22Rv1 (cell line): ENCODE measurements around the gene PPT2.

ENCODE experiments used
- ZFX ChIP-seq: fragments of 450-650 bp; IDR thresholded peaks from 2 replicates; pipeline ENCODE4 v1.6.1; 2017; ENCODE audit warnings: antibody characterized with exemption, borderline replicate concordance
- TF ChIP-seq, protein P1 (sequence below): fragments of 450-650 bp; IDR thresholded peaks from 2 replicates; pipeline ENCODE4 v1.5.1; 2017; ENCODE audit warnings: mild to moderate bottlenecking

DNA sequence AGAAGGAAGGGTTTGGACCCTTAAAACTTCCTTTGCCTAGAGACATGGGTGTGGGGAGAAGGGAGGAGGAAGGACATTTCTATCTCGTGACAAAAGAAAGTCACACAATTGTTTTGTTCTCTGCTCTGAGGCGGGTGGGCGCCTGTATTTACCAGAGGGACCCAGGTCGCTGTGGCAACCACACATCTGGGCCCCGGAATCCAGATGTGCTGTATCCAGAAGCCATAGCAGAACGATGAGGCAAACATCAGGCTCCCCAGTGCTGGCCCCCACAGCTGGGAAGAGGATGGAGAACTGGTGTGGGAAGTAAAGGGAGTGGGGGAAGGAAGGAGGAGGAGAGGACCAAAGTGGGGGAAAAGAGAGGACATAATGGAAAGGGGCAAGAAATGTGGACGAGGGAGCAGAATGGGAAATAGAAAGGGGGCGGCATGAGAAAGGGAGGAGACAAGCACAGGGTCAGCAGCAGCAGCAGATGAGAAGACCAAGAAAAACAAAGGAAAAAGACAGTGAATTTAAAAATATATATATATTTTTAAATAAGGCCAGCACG, 41.4 kb upstream of the PPT2 start:
- TF ChIP-seq, protein P1, sequence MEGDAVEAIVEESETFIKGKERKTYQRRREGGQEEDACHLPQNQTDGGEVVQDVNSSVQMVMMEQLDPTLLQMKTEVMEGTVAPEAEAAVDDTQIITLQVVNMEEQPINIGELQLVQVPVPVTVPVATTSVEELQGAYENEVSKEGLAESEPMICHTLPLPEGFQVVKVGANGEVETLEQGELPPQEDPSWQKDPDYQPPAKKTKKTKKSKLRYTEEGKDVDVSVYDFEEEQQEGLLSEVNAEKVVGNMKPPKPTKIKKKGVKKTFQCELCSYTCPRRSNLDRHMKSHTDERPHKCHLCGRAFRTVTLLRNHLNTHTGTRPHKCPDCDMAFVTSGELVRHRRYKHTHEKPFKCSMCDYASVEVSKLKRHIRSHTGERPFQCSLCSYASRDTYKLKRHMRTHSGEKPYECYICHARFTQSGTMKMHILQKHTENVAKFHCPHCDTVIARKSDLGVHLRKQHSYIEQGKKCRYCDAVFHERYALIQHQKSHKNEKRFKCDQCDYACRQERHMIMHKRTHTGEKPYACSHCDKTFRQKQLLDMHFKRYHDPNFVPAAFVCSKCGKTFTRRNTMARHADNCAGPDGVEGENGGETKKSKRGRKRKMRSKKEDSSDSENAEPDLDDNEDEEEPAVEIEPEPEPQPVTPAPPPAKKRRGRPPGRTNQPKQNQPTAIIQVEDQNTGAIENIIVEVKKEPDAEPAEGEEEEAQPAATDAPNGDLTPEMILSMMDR = no peak
- TF ChIP-seq ZFX = no peak
